Stimulated activated CD8-positive, alpha-beta memory T cell treated with anti-CD3 and anti-CD28 coated beads, Interleukin-2, amount 100 ng/mL, for 48 hours (primary cell): Measurements from ENCODE around the gene NCKAP5.

Experiments
- DNase-seq, 2 donors: peaks; one replicate each; pipeline ENCODE4 v3.0.0-alpha.2; 2020; ENCODE audit warnings: low read depth in 2 of 2

The NCKAP5 gene

GRCh38 chr2:132668189-132668823, 900.0 kb downstream of the NCKAP5 start:
- DNase-seq: no peak

GRCh38 chr2:132667706-132668105, 900.6 kb downstream of the NCKAP5 start:
- DNase-seq: no peak

- no peak for DNase-seq
Observed at GRCh38 chr2:132665401-132666140, 902.7 kb downstream of the NCKAP5 start.

DNA sequence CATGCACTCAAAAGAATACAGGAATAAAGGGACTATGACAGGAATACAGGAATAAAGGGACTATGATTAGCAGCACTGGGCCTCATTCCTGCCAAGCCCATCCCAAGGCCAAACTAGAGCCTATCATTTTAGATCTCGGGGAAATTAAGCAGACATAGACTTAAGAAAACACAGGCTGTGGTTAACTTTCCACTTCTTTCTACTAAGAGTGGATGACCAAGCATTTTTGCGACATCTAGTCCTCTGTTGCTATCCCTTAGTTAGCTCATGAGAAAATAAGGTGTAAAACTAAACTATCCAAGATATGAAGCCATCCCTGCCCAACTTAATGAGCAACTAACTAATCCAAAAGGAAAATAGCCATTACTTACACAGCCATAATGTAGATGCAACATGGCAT, 904.2 kb downstream of the NCKAP5 start:
- no peak for DNase-seq

DNA sequence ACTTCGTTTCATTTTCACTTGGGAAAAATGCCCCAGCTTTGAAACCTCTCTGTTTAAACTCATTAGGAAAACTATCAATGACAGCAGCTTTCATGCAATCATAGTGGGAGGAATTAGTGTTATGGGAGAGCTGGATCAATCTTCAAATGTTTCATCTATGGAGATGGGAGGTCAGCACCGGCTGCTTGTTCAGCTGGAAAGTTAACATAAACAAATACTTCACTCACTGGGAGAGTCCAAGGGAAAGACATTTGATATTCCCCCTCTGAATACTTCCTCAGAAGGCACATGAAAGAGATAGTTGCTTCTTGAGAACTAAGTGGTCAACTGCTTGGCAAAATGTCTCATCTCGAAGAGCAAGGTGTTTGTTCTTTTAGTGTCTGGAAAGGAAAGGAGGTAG, 905.5 kb downstream of the NCKAP5 start:
- no peak for DNase-seq

DNA sequence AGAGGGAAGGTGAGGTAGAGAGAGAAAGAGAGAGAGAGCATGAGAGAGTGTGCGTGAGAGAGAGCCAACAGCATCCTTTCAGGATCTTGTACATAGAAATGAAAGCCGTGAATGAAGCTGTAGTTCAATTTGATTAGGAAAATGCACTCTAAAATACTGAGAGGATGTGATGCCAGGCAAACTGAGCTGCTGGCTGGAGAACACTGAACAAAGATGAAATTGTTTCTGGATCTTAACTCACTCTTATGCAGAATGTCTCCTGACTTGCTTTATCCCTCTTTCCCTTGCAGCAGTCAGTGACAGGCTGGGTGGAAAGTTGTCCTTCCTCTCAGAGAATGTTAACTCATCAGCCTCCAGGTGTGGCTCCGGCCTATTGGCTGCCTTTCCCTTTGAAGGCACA, 908.9 kb downstream of the NCKAP5 start:
- DNase-seq: no peak

GRCh38 chr2:132656266-132656975, 911.8 kb downstream of the NCKAP5 start:
- no peak for DNase-seq

GRCh38 chr2:132654968-132655367, 913.3 kb downstream of the NCKAP5 start:
- no peak for DNase-seq

DNA sequence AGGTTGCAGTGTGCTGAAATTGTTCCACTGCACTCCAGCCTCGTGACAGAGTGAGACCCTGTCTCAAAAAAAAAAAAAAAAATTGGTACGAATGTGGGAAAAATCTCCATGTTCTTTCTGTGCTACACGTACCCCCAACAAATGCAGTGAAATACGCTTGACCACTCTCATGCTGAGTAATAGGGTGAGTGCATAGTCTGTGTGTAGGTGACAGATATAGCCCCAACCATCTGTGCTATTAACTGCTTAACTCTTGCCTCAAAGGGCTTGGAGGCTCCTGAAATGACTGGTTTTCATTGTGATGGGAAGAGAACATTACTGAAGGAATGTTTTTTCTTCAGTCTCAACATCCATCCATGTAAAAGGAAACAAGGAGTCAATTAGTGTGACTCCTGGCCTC, 913.9 kb downstream of the NCKAP5 start:
- DNase-seq: no peak

- DNase-seq: no peak
Observed at GRCh38 chr2:132652474-132652873, 915.8 kb downstream of the NCKAP5 start.

GRCh38 chr2:132651115-132652045, 916.9 kb downstream of the NCKAP5 start:
- no peak for DNase-seq

- no peak for DNase-seq
Observed at GRCh38 chr2:132646540-132647108, 921.6 kb downstream of the NCKAP5 start.

- DNase-seq: no peak
Observed at GRCh38 chr2:132645722-132646539, 922.3 kb downstream of the NCKAP5 start.

DNA sequence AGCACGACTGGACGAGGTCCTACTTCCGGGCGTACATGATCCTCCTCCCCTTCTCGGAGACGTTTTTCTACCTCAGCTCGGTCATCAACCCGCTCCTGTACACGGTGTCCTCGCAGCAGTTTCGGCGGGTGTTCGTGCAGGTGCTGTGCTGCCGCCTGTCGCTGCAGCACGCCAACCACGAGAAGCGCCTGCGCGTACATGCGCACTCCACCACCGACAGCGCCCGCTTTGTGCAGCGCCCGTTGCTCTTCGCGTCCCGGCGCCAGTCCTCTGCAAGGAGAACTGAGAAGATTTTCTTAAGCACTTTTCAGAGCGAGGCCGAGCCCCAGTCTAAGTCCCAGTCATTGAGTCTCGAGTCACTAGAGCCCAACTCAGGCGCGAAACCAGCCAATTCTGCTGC, 923.1 kb downstream of the NCKAP5 start:
- DNase-seq: no peak

DNA sequence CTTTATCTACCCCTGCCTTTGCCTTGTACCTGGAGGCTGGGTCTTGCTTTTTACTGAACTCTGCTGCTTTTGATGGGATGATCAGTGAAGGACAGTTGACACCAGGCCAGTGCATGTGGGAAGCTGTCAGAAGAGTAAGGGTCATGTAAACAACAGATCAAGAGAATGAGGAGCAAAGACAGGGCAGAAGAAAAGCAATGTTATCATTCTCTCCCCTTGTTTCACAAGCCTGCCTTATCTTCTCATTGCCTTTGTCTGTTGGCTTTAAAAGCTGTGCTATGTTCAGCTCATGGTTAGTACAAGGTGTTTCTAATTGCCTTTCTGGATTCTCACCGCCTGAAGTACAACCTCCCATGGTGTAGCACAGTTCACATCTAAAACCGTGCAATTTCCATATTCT, 925.8 kb downstream of the NCKAP5 start:
- DNase-seq: no peak

- DNase-seq: no peak
Observed at GRCh38 chr2:132641819-132642218, 926.4 kb downstream of the NCKAP5 start.

- no peak for DNase-seq
Observed at GRCh38 chr2:132640116-132640515, 928.1 kb downstream of the NCKAP5 start.

- DNase-seq: no peak
Observed at GRCh38 chr2:132638313-132639040, 929.8 kb downstream of the NCKAP5 start.

DNA sequence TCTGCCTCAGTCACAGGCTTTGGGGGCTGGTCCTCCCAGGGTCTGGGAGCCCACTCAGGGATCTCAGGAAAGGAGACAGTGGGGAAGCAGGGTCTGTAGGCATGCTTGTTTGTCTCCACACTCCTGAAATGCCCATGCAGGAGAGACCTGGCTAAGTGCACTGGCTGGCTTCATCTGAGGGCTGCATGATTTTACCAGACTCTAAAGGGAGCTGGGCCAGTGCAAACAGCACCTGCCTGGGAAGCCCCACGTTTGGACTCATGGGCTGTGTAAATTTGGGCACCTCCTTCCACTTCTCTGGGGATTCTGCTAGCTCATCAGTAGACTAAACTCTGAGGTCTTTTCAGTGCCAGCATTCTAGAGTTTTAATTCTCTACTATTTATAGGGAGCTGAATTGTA, 931.9 kb downstream of the NCKAP5 start:
- no peak for DNase-seq

GRCh38 chr2:132633635-132634034, 934.6 kb downstream of the NCKAP5 start:
- DNase-seq: no peak
